HG03103 (cell line): ENCODE measurements around the gene LRFN4.

Experiments
- ATAC-seq: cut with Tn5 transposase; IDR thresholded peaks from one replicate; pipeline ENCODE4 v1.9.1; 2021; ENCODE audit warnings: low read depth; ENCODE audit not compliant: unreplicated experiment

Gene LRFN4

GRCh38 chr11:66857234-66857926 lies 516 bp downstream of the LRFN4 start:
- ATAC-seq, result no peak

- no peak for ATAC-seq
Observed at GRCh38 chr11:66857927-66858185, 992 bp downstream of the LRFN4 start.

GRCh38 chr11:66858186-66858938 lies 1.5 kb downstream of the LRFN4 start:
- ATAC-seq, result no peak

GRCh38 chr11:66858939-66859685 lies 2.2 kb downstream of the LRFN4 start:
- ATAC-seq, result no peak

- no peak for ATAC-seq
Observed at GRCh38 chr11:66859686-66860448, 3.0 kb downstream of the LRFN4 start.

- ATAC-seq, result no peak
Observed at GRCh38 chr11:66860449-66860831, 3.6 kb downstream of the LRFN4 start.

- no peak for ATAC-seq
Observed at GRCh38 chr11:66861038-66861773, 4.3 kb downstream of the LRFN4 start.

GRCh38 chr11:66861774-66862558 lies 5.1 kb downstream of the LRFN4 start:
- ATAC-seq, result no peak

- no peak for ATAC-seq
Observed at GRCh38 chr11:66862559-66863037, 5.7 kb downstream of the LRFN4 start.

GRCh38 chr11:66863428-66864125 lies 6.7 kb downstream of the LRFN4 start:
- no peak for ATAC-seq

GRCh38 chr11:66864172-66864901 lies 7.5 kb downstream of the LRFN4 start:
- no peak for ATAC-seq

- no peak for ATAC-seq
Observed at GRCh38 chr11:66864924-66865697, 8.2 kb downstream of the LRFN4 start.

GRCh38 chr11:66866007-66866406 lies 9.1 kb downstream of the LRFN4 start:
- no peak for ATAC-seq

GRCh38 chr11:66866511-66866986 lies 9.7 kb downstream of the LRFN4 start:
- no peak for ATAC-seq

- ATAC-seq, result no peak
Observed at GRCh38 chr11:66867425-66868040, 10.7 kb downstream of the LRFN4 start.

- no peak for ATAC-seq
Observed at GRCh38 chr11:66868082-66868725, 11.3 kb downstream of the LRFN4 start.
